GM06990 (cell line): ENCODE measurements around the gene PRICKLE2.

Source experiments
- DNase-seq: peaks from one replicate; pipeline ENCODE4 v3.0.0-alpha.2; 2011; ENCODE audit not compliant: insufficient read length; ENCODE audit errors: extremely low read depth
- H3K27me3 ChIP-seq: replicated peaks from 2 replicates; pipeline ENCODE4 v1.6.0; 2011; ENCODE audit warnings: low read length; ENCODE audit not compliant: control insufficient read depth, insufficient read depth
- H3K36me3 ChIP-seq: 2 replicates; pipeline ENCODE4 v1.5.1; 2011; ENCODE audit warnings: low read length; ENCODE audit not compliant: control insufficient read depth, insufficient read depth
- H3K4me3 ChIP-seq: replicated peaks from 2 replicates; pipeline ENCODE4 v1.5.1; 2011; ENCODE audit warnings: low read depth, mild to moderate bottlenecking, control low read depth, low read length
- CTCF ChIP-seq: IDR thresholded peaks from 2 replicates; pipeline ENCODE4 v1.5.1; 2011; ENCODE audit warnings: low read length, control low read depth, mild to moderate bottlenecking, inconsistent platforms; ENCODE audit not compliant: insufficient read depth, poor library complexity, severe bottlenecking

Gene PRICKLE2

GRCh38 chr3:64213224-64213878, 11.9 kb downstream of the PRICKLE2 start:
- H3K27me3 ChIP-seq: no peaks in the 10 kb centered on the region; the same call in 1 of the 2 replicates
- no peaks in the 10 kb centered on the region for H3K36me3 ChIP-seq
- no peak for TF ChIP-seq CTCF
- DNase-seq: no peak
- H3K4me3 ChIP-seq: no peak overlapping the region

- no peaks in the 10 kb centered on the region; the same call in 1 of the 2 replicates for H3K27me3 ChIP-seq
- no peak for DNase-seq
- TF ChIP-seq CTCF: no peak
- no peaks in the 10 kb centered on the region for H3K36me3 ChIP-seq
- no peak overlapping the region for H3K4me3 ChIP-seq
Observed at GRCh38 chr3:64209866-64210621, 15.2 kb downstream of the PRICKLE2 start.

- no peak for TF ChIP-seq CTCF
- Histone ChIP-seq H3K27me3 (no peaks in the 10 kb centered on the region; the same call in 1 of the 2 replicates), H3K4me3 (no peak overlapping the region), H3K36me3 (no peaks in the 10 kb centered on the region)
- no peak for DNase-seq
Observed at GRCh38 chr3:64207289-64208080, 17.8 kb downstream of the PRICKLE2 start.

GRCh38 chr3:64203969-64204908, 21.0 kb downstream of the PRICKLE2 start:
- TF ChIP-seq CTCF: no peak
- DNase-seq: no peak
- H3K27me3 ChIP-seq: no peaks in the 10 kb centered on the region
- H3K36me3 ChIP-seq: no peaks in the 10 kb centered on the region
- H3K4me3 ChIP-seq: no peak overlapping the region

GRCh38 chr3:64203216-64203615, 22.1 kb downstream of the PRICKLE2 start:
- Histone ChIP-seq H3K27me3 (no peaks in the 10 kb centered on the region), H3K4me3 (no peak overlapping the region), H3K36me3 (no peaks in the 10 kb centered on the region)
- no peak for DNase-seq
- no peak for TF ChIP-seq CTCF
